GM21390 (cell line): Measurements from ENCODE around the gene ZNF169.
"Not testable (repeated sequence)": the region's sequence is repeated elsewhere in the genome, so short reads cannot be mapped to it uniquely, and the experiment has no call there.

ENCODE experiments used
- ATAC-seq: cut with Tn5 transposase; IDR thresholded peaks from one replicate; pipeline ENCODE4 v1.9.1; 2021; ENCODE audit not compliant: unreplicated experiment

Gene ZNF169

GRCh38 chr9:94341703-94342102 lies 82.6 kb downstream of the ZNF169 start:
- ATAC-seq = not testable (repeated sequence)

- ATAC-seq = not testable (repeated sequence)
Measured at GRCh38 chr9:94347451-94347850, 88.4 kb downstream of the ZNF169 start.

GRCh38 chr9:94348754-94349153 lies 89.7 kb downstream of the ZNF169 start:
- ATAC-seq = not testable (repeated sequence)
